Aorta (tissue), 5 donors: Measurements from ENCODE around the gene CACFD1. TPM values are rescaled to one million over a fixed set of nuclear protein-coding genes. Genes with fewer than 3 reads are reported as not detected.
A peak's percentile ranks its signal among the peaks of the same experiment; 100 is the strongest.

Source experiments
- ATAC-seq: fragments of 200-7000 bp; cut with Tn5 transposase; one replicate; pipeline ENCODE4 v1.9.1; 2022; ENCODE audit warnings: moderate library complexity; ENCODE audit not compliant: low FRiP score
- DNase-seq, 2 donors: peaks; one replicate each; pipeline ENCODE4 v3.0.0-alpha.2; 2020
- H3K27ac ChIP-seq, 2 donors: one replicate each; pipeline ENCODE4 v1.5.1; 2013; ENCODE audit warnings: low read length in 2 of 2, mild to moderate bottlenecking in 2 of 2, moderate library complexity in 2 of 2, control low read depth in 1 of 2, inconsistent platforms in 1 of 2, low read depth in 1 of 2
- H3K27me3 ChIP-seq, 2 donors: one replicate each; pipeline ENCODE4 v1.6.1; 2013; ENCODE audit warnings: control low read depth in 1 of 2, low read length in 1 of 2, mild to moderate bottlenecking in 1 of 2, moderate library complexity in 1 of 2; ENCODE audit not compliant: insufficient read depth in 2 of 2, control insufficient read depth in 1 of 2
- H3K36me3 ChIP-seq, 2 donors: one replicate each; pipeline ENCODE4 v1.6.1; 2013; ENCODE audit warnings: control low read depth in 1 of 2, low read length in 1 of 2, mild to moderate bottlenecking in 1 of 2; ENCODE audit not compliant: insufficient read depth in 2 of 2, control insufficient read depth in 1 of 2
- H3K4me1 ChIP-seq, 2 donors: one replicate each; pipeline ENCODE4 v1.6.1; 2013; ENCODE audit warnings: low read length in 2 of 2, control low read depth in 1 of 2, mild to moderate bottlenecking in 1 of 2, moderate library complexity in 1 of 2; ENCODE audit not compliant: insufficient read depth in 2 of 2, control insufficient read depth in 1 of 2
- H3K4me3 ChIP-seq, 2 donors: one replicate each; pipeline ENCODE4 v1.5.1; 2013; ENCODE audit warnings: low read length in 2 of 2, control low read depth in 1 of 2, mild to moderate bottlenecking in 1 of 2
- H3K9me3 ChIP-seq: one replicate; pipeline ENCODE4 v1.6.1; 2013; ENCODE audit warnings: mild to moderate bottlenecking, low read length; ENCODE audit not compliant: control insufficient read depth
- WGBS, 2 donors: extraction: QIAGEN DNeasy Blood & Tissue Kit; methylation state at CpG; one replicate each; pipeline ENCODE4 v1.1.7; 2013; 5-methylcytosine and 5-hydroxymethylcytosine counted together
- intact Hi-C, 2 donors: fragments of 100-400 bp; cut with DNase I; formaldehyde crosslinking; loops; one replicate each; pipeline versions ENCODE4 v1.14.2 to v1.15.0; 2022
- polyA plus RNA-seq, 2 donors: library from polyadenylated mRNA; stranded (reverse); fragments of 200-250 nt; gene quantifications; one replicate each; pipeline ENCODE4 v1.2.3, GENCODE V29; 2013
- total RNA-seq, 2 donors: library from RNA; stranded (reverse); fragmentation: NEBNext Ultra II Directional; extraction: Animal tissue kit (Norgen Biotek cat#: 25700); gene quantifications; one replicate each; pipeline ENCODE4 v1.2.1, GENCODE V29; 2021
- donor health status: healthy with polysubstance abuse.
- donor health status: Bipolar disorder and iron deficiency.
- donor health status: DM: no; HTN: no; CAD: no.
- donor health status: DM: no; HTN: no; CAD: no.
- donor health status: DM: yes; HTN: yes; CAD: no.

The CACFD1 gene
- total and polyA plus RNA-seq, 4 donors, result 8.1 to 15.9 (median 13.0) TPM

GRCh38 chr9:133489253-133490190 is 29.7 kb downstream of the CACFD1 start:
- no peaks in the 10 kb centered on the region for H3K36me3 ChIP-seq
- ATAC-seq (no peak), DNase-seq (peak; percentile 21 to 73)
- no peaks in the 10 kb centered on the region for H3K9me3 ChIP-seq
- H3K27ac ChIP-seq, result no peak overlapping the region
- WGBS, 2 donors, result 88 to 89% methylated on average over 19 of the region's 19 CpGs
- H3K4me1 ChIP-seq, result no peaks in the 10 kb centered on the region
- intact Hi-C loops, result loop anchor here in 1 of 2 donors (5.0 kb wide), 1 partner anchor 307 kb away; no protein-coding TSS in a partner anchor
- no peak overlapping the region for H3K4me3 ChIP-seq
- H3K27me3 ChIP-seq, result no peaks in the 10 kb centered on the region

- no peaks in the 10 kb centered on the region for H3K27me3 ChIP-seq
- no peaks in the 10 kb centered on the region for H3K4me1 ChIP-seq
- no peaks in the 10 kb centered on the region for H3K9me3 ChIP-seq
- ATAC-seq, result no peak
- H3K27ac ChIP-seq, result no peak overlapping the region
- DNase-seq, result peak; percentile 25 to 65
- no peaks in the 10 kb centered on the region for H3K36me3 ChIP-seq
- H3K4me3 ChIP-seq, result no peak overlapping the region
- 66 to 67% methylated on average over 13 of the region's 13 CpGs for WGBS, 2 donors
- intact Hi-C loops, result no loop called here
Measured at GRCh38 chr9:133490201-133490681, 30.5 kb downstream of the CACFD1 start.

DNA sequence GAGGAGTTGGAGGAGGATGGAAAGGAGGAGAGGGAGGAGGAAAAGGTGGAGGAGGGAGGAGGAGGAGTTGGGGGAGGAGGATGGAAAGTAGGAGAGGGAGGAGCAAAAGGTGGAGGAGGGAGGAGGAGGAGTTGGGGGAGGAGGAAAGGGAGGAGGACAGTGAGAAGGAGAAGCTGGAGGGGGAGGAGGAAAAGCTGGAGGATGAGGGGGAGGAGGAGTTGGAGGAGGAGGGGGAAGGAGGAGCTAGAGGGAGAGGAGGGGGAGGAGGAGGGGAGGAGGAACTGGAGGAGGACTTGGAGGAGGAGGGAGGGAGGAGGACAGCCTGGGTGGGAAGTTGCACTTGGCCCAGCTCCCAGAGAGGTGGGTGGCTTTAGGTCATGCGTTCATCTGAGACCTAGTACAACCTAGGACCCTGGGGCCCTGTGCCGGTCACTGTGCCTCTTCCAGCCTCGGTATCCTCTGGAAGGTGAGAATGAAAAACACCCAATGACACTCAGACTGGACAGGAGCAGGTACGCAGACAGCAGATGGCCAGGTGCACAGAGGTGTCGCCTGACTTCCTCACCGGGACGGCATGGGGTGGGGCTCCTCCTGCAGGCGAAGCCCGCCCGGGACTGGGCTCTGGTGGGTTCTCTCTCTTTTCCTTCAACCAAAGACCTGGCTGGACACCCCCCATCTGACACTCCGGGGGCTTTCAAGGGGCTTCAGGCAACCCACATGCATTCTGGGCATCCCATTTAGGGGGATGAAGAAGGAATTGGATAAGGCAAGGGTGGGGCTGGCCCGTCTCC is 31.3 kb downstream of the CACFD1 start:
- ATAC-seq (no peak), DNase-seq (peak; percentile 26 to 66)
- intact Hi-C loops, result no loop called here
- Histone ChIP-seq H3K27ac (no peak overlapping the region), H3K9me3 (no peaks in the 10 kb centered on the region), H3K36me3 (no peaks in the 10 kb centered on the region), H3K4me3 (no peak overlapping the region), H3K27me3 (no peaks in the 10 kb centered on the region), H3K4me1 (no peaks in the 10 kb centered on the region)
- 87% methylated on average over 12 of the region's 12 CpGs for WGBS, 2 donors

- DNase-seq, result peak in 1 of 2 donors; percentile 66
- Histone ChIP-seq H3K4me3 (no peak overlapping the region), H3K27ac (no peak overlapping the region), H3K36me3 (no peaks in the 10 kb centered on the region), H3K27me3 (no peaks in the 10 kb centered on the region), H3K9me3 (no peaks in the 10 kb centered on the region), H3K4me1 (no peaks in the 10 kb centered on the region)
- WGBS, 2 donors, result 95 to 99% methylated on average over 8 of the region's 8 CpGs
- intact Hi-C loops, result no loop called here
- ATAC-seq, result no peak
Measured at GRCh38 chr9:133491656-133491925, 31.8 kb downstream of the CACFD1 start.

DNA sequence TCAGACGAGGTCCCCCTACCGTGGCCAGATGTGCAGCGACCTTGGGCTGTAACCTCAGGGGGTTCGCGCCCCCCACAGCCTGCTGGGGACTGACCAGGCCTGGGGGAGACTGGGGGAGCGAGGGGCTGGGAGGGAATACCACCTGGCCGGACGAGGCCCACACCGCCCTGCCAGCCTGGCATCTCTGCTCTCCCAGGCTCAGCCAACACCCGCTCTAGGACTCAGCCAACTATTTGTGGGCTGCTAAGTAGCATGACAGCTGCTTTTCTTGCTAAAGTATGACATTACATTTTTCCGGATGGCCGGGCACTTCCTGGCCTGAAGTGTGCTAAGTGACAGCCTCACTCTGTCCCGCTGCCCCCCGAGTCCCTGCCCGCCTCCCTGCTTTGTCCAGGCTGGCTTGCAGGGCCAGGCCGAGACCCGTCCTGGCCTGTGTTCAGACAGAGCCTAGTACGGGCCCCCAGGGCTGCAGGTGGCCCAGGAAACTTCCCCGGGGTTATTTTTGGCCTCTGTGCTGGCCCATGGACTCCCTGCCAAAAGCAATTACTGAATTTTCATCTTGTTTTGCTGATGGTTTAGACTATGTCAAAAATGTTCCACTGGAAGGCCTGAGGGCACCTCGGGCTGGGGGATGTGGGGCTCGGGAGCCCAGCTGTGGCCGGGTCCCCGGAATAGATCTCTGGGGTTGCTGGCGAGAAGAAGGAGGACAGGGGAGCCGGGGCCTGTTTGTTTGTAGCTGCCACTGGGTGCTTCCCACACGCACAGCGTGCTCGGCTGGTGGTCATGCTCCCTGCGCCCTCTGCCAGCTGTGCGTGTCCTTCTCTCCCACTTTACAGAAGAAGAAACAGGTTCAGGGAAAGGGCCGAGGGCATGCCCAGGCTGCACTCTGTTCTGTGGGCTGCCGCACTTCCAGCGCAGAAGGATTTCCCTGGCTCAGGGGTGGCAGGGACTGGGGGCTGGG is 32.6 kb downstream of the CACFD1 start:
- no peaks in the 10 kb centered on the region for H3K9me3 ChIP-seq
- no peaks in the 10 kb centered on the region for H3K36me3 ChIP-seq
- 25 to 29% methylated on average over 32 to 33 of the region's 33 CpGs for WGBS, 2 donors
- H3K4me1 ChIP-seq, result no peaks in the 10 kb centered on the region
- intact Hi-C loops, result no loop called here
- ATAC-seq (peak; percentile 2), DNase-seq (no peak)
- peak overlapping the region in 1 of 2 donors; percentile 4 for H3K27ac ChIP-seq
- H3K27me3 ChIP-seq, result no peaks in the 10 kb centered on the region
- no peak overlapping the region for H3K4me3 ChIP-seq

DNA sequence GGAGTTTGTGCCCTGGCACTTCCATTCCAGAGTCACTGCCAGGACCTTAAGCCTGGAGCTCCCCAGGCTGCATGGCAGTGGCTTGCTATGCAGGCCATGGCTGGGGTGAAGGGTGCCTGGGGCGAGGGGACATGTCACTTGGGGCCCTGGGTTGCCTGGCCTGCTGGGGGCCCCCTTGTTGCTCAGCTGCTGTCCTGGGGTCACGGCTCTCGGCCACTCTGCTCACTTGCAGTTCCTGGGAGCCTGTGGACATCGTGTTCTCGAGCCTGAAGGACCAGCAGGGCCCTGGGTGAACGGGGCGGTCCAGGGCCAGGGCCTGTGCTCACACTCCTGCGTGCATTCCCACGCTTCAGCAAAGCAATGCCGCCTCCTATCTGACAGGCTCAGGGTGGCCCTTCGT is 33.6 kb downstream of the CACFD1 start:
- no peaks in the 10 kb centered on the region for H3K4me1 ChIP-seq
- ATAC-seq, result no peak
- H3K27me3 ChIP-seq, result no peaks in the 10 kb centered on the region
- intact Hi-C loops, result no loop called here
- H3K9me3 ChIP-seq, result no peaks in the 10 kb centered on the region
- no peak for DNase-seq
- no peaks in the 10 kb centered on the region for H3K36me3 ChIP-seq
- H3K27ac ChIP-seq, result no peak overlapping the region
- H3K4me3 ChIP-seq, result no peak overlapping the region
- WGBS, 2 donors, result 94 to 95% methylated on average over 11 of the region's 11 CpGs

DNA sequence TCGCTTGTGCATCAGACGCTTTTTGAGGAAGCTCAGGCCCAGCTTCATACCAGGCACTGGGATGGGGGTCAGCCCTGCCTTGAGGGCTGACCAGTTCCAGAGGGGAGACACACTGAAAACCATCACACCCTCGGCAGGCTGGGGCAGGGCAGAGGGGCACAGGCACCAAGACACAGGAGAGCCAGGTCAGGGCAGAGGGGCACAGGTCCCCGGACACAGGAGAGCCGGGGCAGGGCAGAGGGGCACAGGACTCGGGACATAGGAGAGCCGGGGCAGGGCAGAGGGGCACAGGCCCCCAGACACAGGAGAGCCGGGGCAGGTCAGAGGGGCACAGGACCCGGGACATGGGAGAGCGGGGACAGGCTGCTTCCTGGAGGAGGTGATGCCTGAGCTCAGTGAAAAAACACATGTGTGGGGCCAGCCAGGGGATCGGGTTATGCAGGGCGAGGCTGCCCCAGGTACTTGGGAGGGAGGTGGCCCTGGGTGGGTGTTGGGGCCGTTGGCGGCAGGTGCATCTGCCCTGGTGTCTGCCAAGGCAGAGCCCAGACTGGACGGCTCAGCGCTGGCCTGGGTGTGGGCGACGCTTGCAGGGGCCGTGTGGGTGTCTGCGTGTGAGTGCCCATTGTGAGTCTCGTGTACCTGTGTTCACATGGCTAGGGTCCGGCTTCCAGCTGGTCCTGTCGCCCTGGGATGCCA is 34.2 kb downstream of the CACFD1 start:
- intact Hi-C loops, result no loop called here
- H3K27me3 ChIP-seq, result no peaks in the 10 kb centered on the region
- H3K4me1 ChIP-seq, result no peaks in the 10 kb centered on the region
- H3K9me3 ChIP-seq, result no peaks in the 10 kb centered on the region
- H3K36me3 ChIP-seq, result no peaks in the 10 kb centered on the region
- H3K4me3 ChIP-seq, result no peak overlapping the region
- H3K27ac ChIP-seq, result no peak overlapping the region
- no peak for DNase-seq
- no peak for ATAC-seq
- WGBS, 2 donors, result 95% methylated on average over 23 of the region's 23 CpGs
